GM06990 (cell line): ENCODE results near the gene SKP1.
A peak's percentile ranks its signal among the peaks of the same experiment; 100 is the strongest.
"Not testable (repeated sequence)": the region's sequence is repeated elsewhere in the genome, so short reads cannot be mapped to it uniquely, and the experiment has no call there.

Experiments used
- DNase-seq: peaks from one replicate; pipeline ENCODE4 v3.0.0-alpha.2; 2011; ENCODE audit not compliant: insufficient read length; ENCODE audit errors: extremely low read depth
- H3K27me3 ChIP-seq: replicated peaks from 2 replicates; pipeline ENCODE4 v1.6.0; 2011; ENCODE audit warnings: low read length; ENCODE audit not compliant: control insufficient read depth, insufficient read depth
- H3K36me3 ChIP-seq: 2 replicates; pipeline ENCODE4 v1.5.1; 2011; ENCODE audit warnings: low read length; ENCODE audit not compliant: control insufficient read depth, insufficient read depth
- H3K4me3 ChIP-seq: replicated peaks from 2 replicates; pipeline ENCODE4 v1.5.1; 2011; ENCODE audit warnings: low read depth, mild to moderate bottlenecking, control low read depth, low read length
- TF ChIP-seq, protein P1 (sequence below): IDR thresholded peaks from 2 replicates; pipeline ENCODE4 v1.5.1; 2011; ENCODE audit warnings: low read length, control low read depth, mild to moderate bottlenecking, inconsistent platforms; ENCODE audit not compliant: insufficient read depth, poor library complexity, severe bottlenecking

SKP1 gene

DNA sequence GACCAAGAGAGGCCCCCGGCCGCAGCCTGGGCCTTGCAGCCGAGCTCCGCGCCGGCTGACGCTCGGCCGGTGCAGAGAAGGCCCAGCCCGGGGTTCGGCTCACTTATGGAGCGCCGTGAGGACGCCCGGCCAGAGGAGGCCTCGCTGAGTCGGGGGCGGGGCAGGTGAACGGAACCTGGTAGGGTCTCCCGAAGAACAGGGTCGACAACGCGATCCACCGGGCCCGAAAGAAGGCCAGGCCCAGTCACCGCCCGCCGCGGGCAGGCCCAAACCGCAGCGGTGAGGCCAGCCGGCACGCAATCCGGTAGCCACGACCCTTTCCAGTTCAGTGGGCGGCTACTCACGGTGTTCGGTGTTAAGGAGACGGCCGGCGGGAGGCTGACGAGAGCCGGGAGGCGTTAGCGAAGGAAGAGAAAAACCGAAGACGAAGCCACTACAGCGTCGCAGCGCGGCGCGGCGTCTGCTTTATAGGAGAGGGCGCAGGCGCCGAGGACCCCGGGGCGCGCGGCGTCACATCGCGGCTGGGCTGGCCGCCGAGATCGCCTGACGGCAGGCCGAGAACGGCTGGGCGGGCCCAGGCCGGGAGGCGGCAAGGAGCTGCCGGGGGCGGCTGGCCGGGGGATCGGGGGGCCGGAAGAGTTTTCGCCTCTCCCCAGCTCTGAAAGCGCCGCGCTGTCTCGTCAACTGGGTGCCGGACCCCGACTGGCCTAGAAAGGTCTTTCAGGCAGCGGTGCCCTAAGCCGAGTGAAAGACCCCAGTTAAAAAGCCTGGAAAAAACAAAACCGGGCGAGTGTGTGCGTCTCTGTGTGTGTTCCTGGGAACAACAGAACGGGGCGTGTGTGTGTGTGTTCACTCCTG, at the start of gene SKP1:
TSS of gene SKP1 (minus strand) at position 440 of the 858 bp plus-strand sequence. CDS start 2,928 bp downstream, outside the sequence.
- H3K4me3 ChIP-seq = peak within 1 kb of the TSS; percentile 96
- H3K27me3 ChIP-seq = no peaks in the 10 kb centered on the region
- peak; percentile 91 for DNase-seq
- TF ChIP-seq, protein P1, sequence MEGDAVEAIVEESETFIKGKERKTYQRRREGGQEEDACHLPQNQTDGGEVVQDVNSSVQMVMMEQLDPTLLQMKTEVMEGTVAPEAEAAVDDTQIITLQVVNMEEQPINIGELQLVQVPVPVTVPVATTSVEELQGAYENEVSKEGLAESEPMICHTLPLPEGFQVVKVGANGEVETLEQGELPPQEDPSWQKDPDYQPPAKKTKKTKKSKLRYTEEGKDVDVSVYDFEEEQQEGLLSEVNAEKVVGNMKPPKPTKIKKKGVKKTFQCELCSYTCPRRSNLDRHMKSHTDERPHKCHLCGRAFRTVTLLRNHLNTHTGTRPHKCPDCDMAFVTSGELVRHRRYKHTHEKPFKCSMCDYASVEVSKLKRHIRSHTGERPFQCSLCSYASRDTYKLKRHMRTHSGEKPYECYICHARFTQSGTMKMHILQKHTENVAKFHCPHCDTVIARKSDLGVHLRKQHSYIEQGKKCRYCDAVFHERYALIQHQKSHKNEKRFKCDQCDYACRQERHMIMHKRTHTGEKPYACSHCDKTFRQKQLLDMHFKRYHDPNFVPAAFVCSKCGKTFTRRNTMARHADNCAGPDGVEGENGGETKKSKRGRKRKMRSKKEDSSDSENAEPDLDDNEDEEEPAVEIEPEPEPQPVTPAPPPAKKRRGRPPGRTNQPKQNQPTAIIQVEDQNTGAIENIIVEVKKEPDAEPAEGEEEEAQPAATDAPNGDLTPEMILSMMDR = peak; percentile 2
- H3K36me3 ChIP-seq = peaks cover 6% of the 10 kb centered on the region

DNA sequence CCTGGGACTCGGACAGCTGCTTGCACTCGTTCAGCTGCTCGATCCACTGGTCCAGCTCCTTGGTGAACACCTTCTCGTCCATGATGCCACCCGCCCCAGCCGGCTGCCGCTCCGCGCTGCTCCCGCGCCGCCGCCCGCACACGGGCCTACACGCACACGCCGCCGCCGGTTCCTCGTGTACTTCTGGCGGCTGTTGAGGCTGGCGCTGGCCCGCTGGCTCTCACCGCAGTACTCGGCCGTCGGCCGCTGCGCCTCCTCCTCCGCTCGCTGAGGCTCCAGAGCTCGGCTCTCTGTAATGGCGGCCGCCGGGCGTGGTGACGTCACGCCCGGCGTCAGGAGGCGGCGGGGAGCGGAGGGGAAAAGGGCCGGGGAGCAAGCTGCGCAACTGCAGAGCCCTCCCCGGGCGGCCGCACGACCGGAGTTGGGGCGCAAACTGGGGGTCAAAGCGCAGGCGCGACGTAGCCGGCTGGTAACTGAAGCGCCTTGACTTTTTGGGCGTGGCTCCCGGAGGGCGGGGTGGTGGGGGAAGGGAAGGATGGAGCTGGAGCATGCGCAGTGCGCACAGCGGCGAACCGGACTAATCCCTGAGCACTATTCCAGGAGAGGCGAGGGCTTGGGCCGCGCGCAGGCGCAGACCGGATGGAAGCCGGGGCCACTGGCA, 49.2 kb upstream of the SKP1 start, which contains the start of gene PPP2CA:
TSS of gene PPP2CA (minus strand) at position 294 of the 661 bp plus-strand sequence. CDS start at position 82, 212 bp downstream.
- H3K36me3 ChIP-seq = no peaks in the 10 kb centered on the region
- peak within 1 kb of the TSS; percentile 98 for H3K4me3 ChIP-seq
- TF ChIP-seq, protein P1 = no peak
- no peaks in the 10 kb centered on the region for H3K27me3 ChIP-seq
- peak; percentile 100 for DNase-seq

DNA sequence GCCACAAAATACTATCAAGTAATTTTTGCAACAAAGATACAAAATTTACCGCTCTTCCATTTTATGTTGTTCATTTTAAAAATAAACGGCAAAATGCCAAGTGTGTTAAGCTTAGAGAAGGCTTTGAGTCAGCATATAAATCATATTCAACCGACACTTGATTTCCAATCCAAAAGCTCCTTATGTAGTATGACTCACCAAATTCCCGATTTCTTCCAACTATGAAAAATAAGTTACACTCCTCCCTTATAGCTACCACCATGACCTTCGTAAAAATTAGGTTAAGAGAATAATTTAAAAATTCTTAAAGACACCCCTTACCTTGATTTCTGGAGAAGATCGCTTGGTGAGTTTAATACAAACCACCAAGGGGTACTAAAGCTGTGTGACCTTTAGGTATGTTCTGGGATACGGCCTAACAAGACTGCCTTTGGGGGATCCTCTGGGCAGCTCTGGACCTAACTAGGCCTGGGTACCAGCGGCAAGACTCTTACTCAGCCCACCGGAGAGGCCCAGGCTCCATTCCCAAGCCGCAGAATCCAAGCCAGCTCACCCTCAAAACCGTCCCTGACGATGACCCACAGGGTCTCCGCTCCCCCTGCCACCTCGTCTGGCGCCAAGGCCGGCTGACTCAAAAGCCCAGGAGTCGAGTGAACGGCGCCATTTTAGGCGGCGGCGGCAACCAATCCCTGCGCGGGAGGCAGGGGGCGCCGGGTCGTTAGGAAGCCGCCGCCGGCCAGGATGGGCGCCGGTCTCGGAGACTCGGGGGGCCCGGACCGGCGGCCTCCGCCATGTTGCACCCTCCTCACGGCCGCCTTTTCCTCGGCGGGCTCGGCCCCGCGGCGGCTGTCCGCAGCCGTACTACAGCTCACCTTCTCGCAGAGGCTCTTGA, 48.4 kb upstream of the SKP1 start:
- peak; percentile 81 for DNase-seq
- Histone ChIP-seq H3K36me3 (no peaks in the 10 kb centered on the region), H3K27me3 (no peaks in the 10 kb centered on the region), H3K4me3 (peak overlapping the region; percentile 98)
- TF ChIP-seq, protein P1 = peak; percentile 29

DNA sequence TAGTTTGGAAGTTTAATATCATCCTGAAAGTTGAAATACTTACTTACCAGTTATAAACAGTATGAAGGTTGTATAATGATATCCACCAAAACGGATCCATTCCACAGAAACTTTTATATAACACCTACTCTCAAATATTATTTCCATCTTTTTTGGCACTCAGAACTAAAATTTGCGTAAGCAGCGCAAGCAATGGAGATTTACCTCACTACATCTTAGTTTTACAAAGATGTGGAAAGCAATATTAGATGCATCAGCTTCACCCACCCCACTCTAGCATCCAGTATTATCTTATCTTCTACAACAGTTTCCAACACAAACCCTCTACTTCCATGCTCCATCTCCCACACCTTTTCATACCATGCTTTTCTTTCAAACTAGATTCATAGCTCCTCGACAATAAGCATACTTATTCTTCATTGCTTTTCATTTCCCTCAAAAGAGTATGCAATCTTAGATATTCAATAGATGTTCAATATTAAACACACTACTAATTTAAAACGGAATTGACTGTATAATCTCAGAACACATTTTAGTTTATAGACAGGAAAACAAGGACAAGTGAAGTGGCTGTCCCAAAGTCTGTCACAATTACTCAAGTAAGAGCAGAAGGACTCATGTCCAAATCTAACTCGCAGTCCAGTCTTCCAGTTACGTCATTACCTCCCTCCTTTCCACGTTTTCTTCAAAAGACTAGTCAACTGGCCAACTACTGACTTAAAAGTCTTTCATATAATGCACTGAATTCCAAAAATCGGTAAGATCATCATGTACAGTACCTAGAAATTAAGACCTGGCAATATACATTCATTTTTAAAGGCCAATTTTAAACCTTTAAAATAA, 46.9 kb upstream of the SKP1 start:
- no peaks in the 10 kb centered on the region for H3K27me3 ChIP-seq
- H3K4me3 ChIP-seq = peak overlapping the region; percentile 98
- TF ChIP-seq, protein P1 = no peak
- H3K36me3 ChIP-seq = no peaks in the 10 kb centered on the region
- DNase-seq = no peak

DNA sequence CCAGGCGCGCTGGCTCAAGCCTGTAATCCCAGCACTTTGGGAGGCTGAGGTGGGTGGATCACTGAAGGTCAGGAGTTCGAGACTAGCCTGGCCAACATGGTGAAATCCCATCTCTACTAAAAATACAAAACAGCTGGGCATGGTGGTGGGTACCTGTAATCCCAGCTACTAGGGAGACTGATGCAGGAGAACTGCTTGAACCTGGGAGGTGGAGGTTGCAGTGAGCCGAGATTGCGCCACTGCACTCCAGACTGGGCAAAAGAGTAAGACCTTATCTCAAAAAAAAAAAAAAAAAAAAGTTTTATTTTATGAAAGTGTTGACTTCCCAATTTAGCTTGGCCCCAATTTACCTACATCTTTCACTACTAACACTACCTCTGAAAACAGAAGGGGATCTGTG, 44.9 kb upstream of the SKP1 start:
- H3K27me3 ChIP-seq, H3K4me3 ChIP-seq, DNase-seq, H3K36me3 ChIP-seq: not testable (repeated sequence)
